Activated CD4-positive, alpha-beta T cell treated with anti-CD3 and anti-CD28 coated beads, Interleukin-2, Interleukin-4, amounts not matched to agents 100 ng/mL and 50 ng/mL, durations not matched to agents 16 hours and 8 hours (primary cell): ENCODE data around the gene RAB4A.
"Not testable (repeated sequence)": the region's sequence is repeated elsewhere in the genome, so short reads cannot be mapped to it uniquely, and the experiment has no call there.

Source experiments
- DNase-seq: peaks from one replicate; pipeline ENCODE4 v3.0.0-alpha.2; 2020; ENCODE audit warnings: low spot score

Gene RAB4A

DNA sequence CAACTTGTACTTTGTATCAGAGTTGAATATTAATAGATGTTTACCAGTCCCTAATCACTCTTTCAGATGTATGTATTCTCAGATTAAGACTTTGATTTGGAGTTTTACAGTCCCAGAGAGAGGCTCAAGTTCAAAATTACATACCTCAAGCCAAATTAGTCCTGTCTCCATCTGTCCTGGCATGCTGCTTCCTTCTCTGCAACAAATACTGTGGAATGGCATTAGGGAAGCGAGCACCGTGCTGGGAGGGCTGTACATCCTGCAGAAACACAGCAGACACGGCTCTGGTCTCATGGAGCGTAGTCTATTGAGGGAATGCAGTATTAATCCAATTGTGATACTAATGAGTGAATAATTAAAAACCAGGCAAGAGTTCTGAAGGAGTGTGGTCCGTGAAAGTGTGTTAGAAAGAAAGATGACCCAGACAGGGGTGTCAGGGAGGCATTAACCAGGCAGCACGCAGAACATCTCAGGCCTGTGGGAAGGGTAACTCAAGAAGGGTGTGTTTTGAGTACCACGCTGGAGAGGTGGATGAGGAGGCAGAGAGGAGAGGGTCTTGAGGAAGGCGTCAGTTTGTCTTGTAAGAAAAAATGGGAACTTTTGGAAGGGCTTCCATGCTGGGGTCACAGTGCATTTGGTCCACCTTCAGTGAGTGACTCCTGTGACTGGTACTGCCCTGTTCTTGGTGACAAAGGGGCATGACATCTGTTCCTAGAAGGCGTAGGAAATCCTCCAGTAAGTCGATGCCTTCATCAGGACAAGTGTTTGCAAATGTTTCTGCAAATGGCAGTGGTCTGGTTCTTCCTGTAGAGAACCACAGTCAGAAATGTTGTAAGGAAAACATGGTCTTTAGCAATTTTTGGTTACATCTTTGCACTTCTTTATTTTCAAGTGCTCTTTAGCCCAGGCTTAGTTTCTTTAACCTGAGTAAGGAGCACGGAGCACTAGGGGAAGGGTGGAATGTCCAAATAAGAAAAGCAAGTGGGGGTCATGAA lies 1.6 kb downstream of the RAB4A start:
- DNase-seq, result no peak

- no peak for DNase-seq
Measured at GRCh38 chr1:229273507-229274232, 2.8 kb downstream of the RAB4A start.

DNA sequence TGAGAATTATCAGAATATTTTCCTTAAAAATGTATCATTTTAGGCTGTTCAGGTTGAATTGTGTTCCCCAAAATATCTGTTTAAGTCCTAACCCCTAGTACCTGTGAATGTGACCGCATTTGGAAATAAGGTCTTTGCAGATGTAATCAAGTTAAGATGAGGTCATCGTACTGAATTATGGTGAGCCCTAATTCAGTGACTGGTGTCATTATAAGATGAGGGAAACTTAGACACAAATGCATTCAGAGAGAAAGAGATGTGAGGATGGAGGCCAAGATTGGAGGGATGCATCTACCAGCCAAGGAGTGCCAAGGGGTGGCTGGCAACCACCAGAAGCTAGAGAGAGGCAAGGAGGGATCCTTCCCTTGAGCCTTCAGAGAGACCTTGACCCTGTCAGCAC lies 4.1 kb downstream of the RAB4A start:
- DNase-seq, result no peak

GRCh38 chr1:229278120-229278741 lies 7.3 kb downstream of the RAB4A start:
- no peak for DNase-seq

GRCh38 chr1:229279242-229279641 lies 8.3 kb downstream of the RAB4A start:
- DNase-seq, result no peak

DNA sequence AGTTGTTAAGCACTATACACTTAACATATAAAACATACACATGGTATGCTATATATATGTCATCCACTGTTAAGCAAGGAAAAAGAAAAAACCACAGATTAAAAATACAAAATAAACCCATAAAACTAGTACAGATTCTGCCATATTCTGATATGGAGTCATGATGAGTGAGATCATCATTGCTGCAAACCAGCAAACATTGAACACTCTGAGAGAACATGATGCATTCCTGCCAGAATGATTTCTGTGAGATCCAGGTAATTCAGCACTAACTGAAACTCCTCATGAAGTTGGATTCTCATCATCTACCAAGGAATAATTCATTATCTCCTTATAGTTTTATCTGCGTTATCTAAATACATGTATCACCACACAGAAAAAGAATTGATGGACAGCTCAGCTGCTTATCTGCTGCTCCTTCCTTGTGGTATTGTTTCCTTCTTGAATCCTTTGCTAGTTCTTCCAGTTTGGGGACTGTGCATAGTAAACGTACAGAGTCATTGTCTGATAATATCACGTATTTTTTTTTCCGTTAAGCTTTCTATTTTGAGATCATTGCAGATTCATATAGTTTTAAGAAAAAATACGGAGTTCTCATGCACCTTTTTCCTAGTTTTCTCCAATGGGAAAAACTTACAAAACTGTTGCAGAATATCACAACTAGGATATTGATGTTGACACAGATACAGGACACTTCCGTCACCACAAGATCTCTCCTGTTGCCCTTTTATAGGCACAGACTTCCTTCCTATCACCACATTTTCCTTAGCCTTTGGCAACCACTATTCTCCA lies 9.3 kb downstream of the RAB4A start:
- no peak for DNase-seq

DNA sequence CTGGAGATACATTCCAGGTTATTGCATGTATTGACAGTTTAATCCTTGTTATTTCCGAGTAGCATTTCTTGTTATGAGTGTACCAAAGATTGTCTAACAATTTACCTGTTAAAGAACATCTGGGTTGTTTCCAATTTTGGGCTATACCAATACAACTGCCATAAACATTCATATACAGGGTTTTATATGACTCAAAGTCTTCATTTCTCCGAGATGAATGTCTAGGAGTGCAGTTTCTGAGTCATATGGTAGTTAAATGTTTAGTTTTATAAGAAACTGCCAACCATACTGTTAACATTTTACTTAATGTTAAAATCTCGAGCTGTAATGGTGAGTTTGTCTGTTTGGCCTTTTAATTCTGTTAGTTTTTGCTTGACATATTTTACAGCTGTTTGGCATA lies 10.0 kb downstream of the RAB4A start:
- peak; percentile 77 for DNase-seq

- DNase-seq, result no peak
Measured at GRCh38 chr1:229281339-229281926, 10.5 kb downstream of the RAB4A start.

GRCh38 chr1:229282295-229282823 lies 11.4 kb downstream of the RAB4A start:
- DNase-seq, result no peak

DNA sequence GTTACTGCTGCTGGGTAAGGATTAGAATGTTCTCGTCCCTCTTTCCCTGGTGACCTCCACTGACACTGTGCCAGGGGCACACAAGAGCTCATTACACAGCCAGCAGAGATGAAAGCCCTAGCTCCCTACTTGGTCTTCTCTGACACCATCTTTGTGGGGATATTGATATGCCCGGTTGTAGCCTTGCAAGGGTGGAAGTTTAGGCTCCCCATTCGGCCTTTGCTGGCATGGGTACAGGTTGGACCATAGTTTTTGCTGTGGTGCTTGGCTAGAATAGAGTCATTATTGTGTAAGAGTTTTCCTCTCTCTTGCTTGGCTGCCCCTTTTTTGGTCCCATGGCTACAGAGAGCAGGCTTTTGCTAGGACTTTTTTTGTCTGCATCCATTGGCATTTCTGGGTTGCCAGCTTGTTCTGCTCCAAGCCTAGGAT lies 12.3 kb downstream of the RAB4A start:
- no peak for DNase-seq

DNA sequence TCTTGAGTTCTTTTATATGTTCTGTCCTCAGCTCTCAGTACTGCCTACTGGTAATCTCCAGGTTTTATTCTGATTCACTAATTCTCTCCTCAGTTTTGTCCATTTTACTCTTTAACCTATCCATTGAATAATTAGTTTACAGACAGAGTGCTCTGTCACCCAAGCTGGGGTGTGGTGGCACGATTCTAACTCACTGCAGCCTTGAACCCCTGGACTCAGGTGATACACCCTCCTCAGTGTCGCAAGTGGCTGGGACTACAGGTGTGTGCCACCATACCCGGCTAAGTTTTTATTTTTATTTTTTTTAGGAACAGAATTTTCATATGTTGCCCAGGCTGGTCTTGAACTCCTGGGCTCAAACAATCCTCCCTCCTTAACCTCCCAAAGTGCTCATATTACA lies 14.0 kb downstream of the RAB4A start:
- DNase-seq, result no peak

DNA sequence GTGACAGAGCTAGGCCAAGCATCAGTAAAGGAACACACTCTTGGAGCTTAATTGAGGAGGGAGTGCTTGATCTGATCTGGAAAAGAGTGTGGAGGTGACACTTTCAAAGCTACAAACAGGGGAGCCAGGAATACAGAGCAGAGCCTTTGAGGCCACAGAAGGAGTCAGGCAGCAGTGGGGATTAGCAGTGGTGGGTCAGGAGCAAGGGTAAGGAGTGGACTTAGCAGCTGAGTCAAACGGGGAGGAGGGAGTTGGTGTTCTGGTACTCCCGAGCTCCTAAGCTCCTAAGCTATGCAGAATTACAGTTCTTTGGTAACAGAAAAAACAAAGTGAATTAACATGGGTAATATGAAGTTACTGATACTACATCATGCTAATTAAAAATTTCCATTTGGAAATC lies 14.5 kb downstream of the RAB4A start:
- DNase-seq, result no peak

GRCh38 chr1:229286099-229286766 lies 15.3 kb downstream of the RAB4A start:
- DNase-seq, result peak; percentile 52

DNA sequence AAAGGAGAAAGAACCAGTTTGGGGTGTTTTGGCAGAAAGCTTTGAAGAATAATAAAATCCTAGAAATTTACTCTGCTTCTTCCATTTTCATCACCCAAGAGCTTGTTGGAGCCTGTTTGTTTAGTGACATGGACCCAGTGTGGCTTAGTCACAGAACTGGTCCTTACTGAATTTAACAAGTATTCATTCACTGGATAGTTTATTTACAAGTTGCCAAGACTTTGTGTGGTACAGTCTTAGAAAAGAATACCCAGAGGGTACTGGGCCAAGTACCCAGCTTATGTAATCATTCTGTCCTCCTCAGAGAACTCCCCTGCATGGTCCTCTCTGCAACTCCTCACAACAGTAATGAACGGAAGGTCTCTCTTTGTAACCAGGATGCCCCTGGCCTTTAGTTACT lies 16.4 kb downstream of the RAB4A start:
- DNase-seq, result no peak

DNA sequence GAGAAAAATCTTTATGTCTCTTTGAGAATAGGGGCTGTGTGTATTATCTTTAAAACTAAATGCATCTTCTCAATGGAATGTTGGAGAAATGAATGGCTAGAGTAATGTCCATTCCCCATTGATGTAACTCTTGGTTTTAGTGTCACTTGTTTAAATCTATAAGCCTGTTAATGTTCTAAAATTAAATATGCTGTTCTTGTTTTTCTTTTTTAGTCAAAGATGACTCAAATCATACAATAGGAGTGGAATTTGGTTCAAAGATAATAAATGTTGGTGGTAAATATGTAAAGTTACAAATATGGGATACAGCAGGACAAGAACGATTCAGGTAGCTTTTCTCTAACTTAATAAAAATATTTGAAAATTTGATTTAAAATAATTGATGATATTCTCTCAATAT lies 17.6 kb downstream of the RAB4A start:
- no peak for DNase-seq

DNA sequence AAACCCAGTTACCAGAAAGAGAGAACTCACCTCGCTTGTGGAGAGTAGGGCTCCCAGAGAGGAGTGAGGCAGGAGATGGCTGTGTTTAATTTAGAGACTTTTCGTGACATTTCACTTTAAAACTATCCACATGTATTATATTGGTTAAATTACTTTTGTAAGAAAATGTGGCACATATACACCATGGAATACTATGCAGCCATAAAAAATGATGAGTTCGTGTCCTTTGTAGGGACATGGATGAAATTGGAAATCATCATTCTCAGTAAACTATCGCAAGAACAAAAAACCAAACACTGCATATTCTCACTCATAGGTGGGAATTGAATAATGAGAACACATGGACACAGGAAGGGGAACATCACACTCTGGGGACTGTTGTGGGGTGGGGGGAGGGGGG lies 20.8 kb downstream of the RAB4A start:
- DNase-seq, result not testable (repeated sequence)

DNA sequence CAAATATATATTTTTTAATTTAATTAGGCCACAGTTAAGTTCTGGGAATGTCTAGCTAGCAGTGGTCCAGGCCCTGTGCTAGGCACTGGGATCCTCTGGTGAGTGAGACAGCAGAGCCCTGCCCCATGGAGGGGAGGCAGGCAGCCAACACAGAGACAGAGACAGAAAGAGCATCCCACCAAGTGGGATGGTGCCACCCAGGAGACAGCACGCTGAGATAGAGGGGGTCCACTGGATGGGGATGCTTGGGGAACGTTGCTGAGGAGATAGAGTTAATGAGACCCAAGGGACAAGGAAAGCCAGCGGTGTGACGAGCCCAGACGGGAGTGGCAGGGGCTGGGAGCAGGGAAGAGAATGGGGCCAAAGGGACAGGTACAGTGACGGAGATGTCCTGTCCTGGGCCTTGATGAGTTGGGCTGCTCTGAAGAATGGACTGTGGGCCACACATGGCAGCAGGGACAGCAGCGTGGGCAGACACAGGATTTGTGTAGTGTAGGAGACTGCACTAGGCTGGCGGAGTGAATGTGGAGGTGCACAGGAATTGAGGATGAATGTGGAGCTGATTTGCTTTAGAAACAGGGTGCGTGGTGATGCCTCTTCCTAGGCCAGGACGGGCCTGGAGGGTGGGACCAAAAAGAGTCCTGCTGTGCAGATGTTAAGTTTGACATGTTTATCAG lies 22.8 kb downstream of the RAB4A start:
- no peak for DNase-seq

GRCh38 chr1:229295745-229296144 lies 24.8 kb downstream of the RAB4A start:
- no peak for DNase-seq

DNA sequence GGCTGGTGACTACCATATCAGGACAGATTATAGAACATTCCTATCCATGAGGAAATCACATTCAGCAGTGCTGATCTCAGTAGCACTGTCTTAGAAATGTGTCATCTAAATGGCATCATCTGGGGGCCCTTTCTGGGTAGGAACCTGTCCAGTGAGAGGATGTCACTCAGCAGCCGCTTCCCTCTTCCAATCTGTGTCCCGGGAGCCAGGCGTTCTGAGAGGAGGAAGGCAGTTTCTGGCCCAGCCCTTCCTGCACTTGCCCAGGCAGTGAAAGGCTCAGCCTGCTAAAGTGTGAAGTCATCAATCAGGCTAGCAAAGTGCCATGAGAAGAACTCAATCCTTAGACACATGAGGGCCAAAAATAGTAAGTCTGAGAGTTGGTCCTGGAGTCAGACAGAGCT lies 25.6 kb downstream of the RAB4A start:
- no peak for DNase-seq

DNA sequence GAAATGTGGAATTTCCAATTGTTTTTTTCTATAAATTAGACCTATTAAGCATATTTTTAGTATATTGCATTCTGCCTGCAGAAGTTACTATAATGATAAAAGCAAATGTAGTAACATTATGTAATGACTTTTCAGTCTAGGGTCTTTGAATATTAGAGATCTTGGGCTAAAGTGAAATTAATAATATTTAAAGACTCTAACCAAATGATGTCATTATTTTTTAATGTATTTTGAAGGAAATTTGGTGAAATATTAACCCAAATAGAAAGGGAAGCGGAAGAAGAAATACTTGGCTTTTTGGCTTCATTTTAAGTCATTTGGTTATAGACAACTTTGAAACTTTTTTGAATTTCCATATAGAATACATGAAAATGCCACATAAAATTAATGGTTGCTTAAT lies 26.8 kb downstream of the RAB4A start:
- no peak for DNase-seq
